Subcutaneous adipose tissue (tissue), 4 donors: Measurements from ENCODE around the gene BTN3A1. TPM values are rescaled to one million over a fixed set of nuclear protein-coding genes. Genes with fewer than 3 reads are reported as not detected.

ENCODE experiments used
- total RNA-seq, 4 donors: library from RNA; depleted of rRNA; stranded (reverse); fragments of >200 nt; gene quantifications; one replicate each; pipeline ENCODE4 v1.1.0, GENCODE V29; 2016
- TF ChIP-seq, protein P1 (sequence below): fragments of 450-650 bp; IDR thresholded peaks from one replicate; pipeline ENCODE4 v1.5.1; 2016; ENCODE audit warnings: low read depth, mild to moderate bottlenecking, control low read depth, antibody characterized with exemption, moderate library complexity

Gene BTN3A1
- total RNA-seq, 4 donors from 2014 or later = 9.6 to 25.2 (median 16.5) TPM

DNA sequence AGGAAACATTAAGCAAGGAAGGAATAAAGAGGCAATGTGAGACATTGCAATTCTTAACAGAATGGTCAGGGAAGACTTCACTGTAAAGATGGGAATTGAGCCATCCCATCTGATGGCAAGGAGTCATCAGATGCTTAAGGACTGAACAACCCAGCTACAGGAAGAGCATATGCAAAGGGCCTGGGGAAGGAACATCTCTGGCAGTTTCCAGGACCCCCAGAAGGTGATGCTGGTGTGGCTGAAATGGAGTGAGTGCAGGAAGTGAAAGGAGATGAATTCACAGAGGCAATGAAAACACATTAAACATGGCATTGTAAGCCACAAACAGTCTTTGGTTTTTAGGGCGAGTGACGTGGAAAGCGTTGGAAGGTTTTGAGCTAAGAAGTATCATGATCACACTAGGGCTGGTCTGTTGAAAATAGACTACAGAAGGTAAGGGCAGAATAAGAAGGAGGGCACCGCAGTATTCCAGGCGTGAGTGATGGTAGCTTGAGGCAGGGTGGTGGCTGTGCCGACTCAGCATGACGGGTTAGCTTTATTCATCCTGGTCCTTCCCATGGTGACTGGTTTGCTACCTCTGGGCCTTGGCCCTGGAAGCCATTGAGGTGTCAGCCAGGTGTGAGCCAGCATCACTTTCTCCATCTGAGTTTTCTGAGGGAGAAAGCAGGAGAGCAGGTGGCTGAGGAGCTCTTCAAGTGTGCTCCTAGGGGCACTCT, 62.5 kb downstream of the BTN3A1 start:
- TF ChIP-seq, protein P1, sequence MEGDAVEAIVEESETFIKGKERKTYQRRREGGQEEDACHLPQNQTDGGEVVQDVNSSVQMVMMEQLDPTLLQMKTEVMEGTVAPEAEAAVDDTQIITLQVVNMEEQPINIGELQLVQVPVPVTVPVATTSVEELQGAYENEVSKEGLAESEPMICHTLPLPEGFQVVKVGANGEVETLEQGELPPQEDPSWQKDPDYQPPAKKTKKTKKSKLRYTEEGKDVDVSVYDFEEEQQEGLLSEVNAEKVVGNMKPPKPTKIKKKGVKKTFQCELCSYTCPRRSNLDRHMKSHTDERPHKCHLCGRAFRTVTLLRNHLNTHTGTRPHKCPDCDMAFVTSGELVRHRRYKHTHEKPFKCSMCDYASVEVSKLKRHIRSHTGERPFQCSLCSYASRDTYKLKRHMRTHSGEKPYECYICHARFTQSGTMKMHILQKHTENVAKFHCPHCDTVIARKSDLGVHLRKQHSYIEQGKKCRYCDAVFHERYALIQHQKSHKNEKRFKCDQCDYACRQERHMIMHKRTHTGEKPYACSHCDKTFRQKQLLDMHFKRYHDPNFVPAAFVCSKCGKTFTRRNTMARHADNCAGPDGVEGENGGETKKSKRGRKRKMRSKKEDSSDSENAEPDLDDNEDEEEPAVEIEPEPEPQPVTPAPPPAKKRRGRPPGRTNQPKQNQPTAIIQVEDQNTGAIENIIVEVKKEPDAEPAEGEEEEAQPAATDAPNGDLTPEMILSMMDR = no peak

Other genes starting within 250 kb of the BTN3A1 start
- 10 to 100 TPM in 3 of 4 donors, 1 to 10 TPM in 1; 7.2 to 23.9 (median 19.9) TPM for gene BTN3A2, start 37.1 kb upstream of the BTN3A1 start, total RNA-seq
- 10 to 100 TPM in 2 of 4 donors, 1 to 10 TPM in 2; 6.2 to 15.0 (median 11.1) TPM for gene BTN2A2, start 19.2 kb upstream of the BTN3A1 start, total RNA-seq
- gene BTN3A3, start 38.2 kb downstream of the BTN3A1 start, total RNA-seq = 10 to 100 TPM; 10.8 to 26.9 (median 20.6) TPM
- 10 to 100 TPM; 11.6 to 20.7 (median 16.4) TPM for gene BTN2A1, start 55.7 kb downstream of the BTN3A1 start, total RNA-seq
- gene BTN1A1, start 98.0 kb downstream of the BTN3A1 start, total RNA-seq = not detected
- 10 to 100 TPM; 35.4 to 66.4 (median 57.7) TPM for gene HMGN4, start 136.1 kb downstream of the BTN3A1 start, total RNA-seq
- gene ABT1, start 194.7 kb downstream of the BTN3A1 start, total RNA-seq = 10 to 100 TPM in 2 of 4 donors, 1 to 10 TPM in 2; 9.1 to 13.6 (median 10.2) TPM